H1 (cell line): ENCODE measurements around the gene PLPPR4.

ENCODE experiments used
- CEBPB ChIP-seq: IDR thresholded peaks from 2 replicates; pipeline ENCODE4 v1.6.1; 2012; ENCODE audit warnings: low read depth, low read length
- CREB1 ChIP-seq: IDR thresholded peaks from 2 replicates; pipeline ENCODE4 v1.6.1; 2012; ENCODE audit warnings: inconsistent platforms
- CTCF ChIP-seq, 3 experiments: IDR thresholded peaks; 1 replicate in 2 of 3; 2 replicates in 1 of 3; pipeline versions ENCODE4 v1.5.1 to v1.6.1; 2011; ENCODE audit warnings: low read length in 3 of 3, mild to moderate bottlenecking in 3 of 3, inconsistent platforms in 2 of 3, low read depth in 1 of 3, moderate library complexity in 1 of 3; ENCODE audit not compliant: insufficient read depth in 1 of 3; ENCODE audit errors: control extremely low read depth in 1 of 3
- EGR1 ChIP-seq: IDR thresholded peaks from 2 replicates; pipeline ENCODE4 v1.6.1; 2011; ENCODE audit warnings: low read depth, low read length, borderline replicate concordance
- JUN ChIP-seq: IDR thresholded peaks from 2 replicates; pipeline ENCODE4 v1.6.1; 2011; ENCODE audit warnings: low read depth, mild to moderate bottlenecking, improper control_type of control experiment, low read length
- KDM1A ChIP-seq: fragments of 200-600, 300-600 bp; sonication (generic); IDR thresholded peaks from 2 replicates; pipeline ENCODE4 v1.7.1; 2016; ENCODE audit warnings: mild to moderate bottlenecking, low read length, borderline replicate concordance
- POLR2A ChIP-seq, 2 experiments: IDR thresholded peaks; 1 replicate in 1 of 2; 2 replicates in 1 of 2; pipeline ENCODE4 v1.6.1; 2011; ENCODE audit warnings: low read depth in 2 of 2, low read length in 2 of 2, mild to moderate bottlenecking in 2 of 2; ENCODE audit errors: control extremely low read depth in 1 of 2
- POLR2AphosphoS5 ChIP-seq: IDR thresholded peaks from 2 replicates; pipeline ENCODE4 v1.6.1; 2011; ENCODE audit warnings: low read depth, low read length
- RFX5 ChIP-seq: IDR thresholded peaks from 2 replicates; pipeline ENCODE4 v1.6.1; 2011; ENCODE audit warnings: low read depth, low read length, improper control_type of control experiment, borderline replicate concordance
- RXRA ChIP-seq: IDR thresholded peaks from 2 replicates; pipeline ENCODE4 v1.6.1; 2011; ENCODE audit warnings: low read depth, mild to moderate bottlenecking, low read length, moderate library complexity; ENCODE audit not compliant: insufficient read depth
- TAF1 ChIP-seq: IDR thresholded peaks from 2 replicates; pipeline ENCODE4 v1.6.1; 2011; ENCODE audit warnings: mild to moderate bottlenecking, low read depth, low read length
- TBP ChIP-seq: IDR thresholded peaks from 2 replicates; pipeline ENCODE4 v1.6.1; 2011; ENCODE audit warnings: low read depth, low read length, improper control_type of control experiment
- ZNF274 ChIP-seq: IDR thresholded peaks from 2 replicates; pipeline ENCODE4 v1.7.0; 2012; ENCODE audit warnings: low read length, borderline replicate concordance; ENCODE audit errors: extremely low read depth
- TF ChIP-seq, protein P1 (sequence below): IDR thresholded peaks from 2 replicates; pipeline ENCODE4 v1.6.1; 2011; ENCODE audit warnings: low read length, improper control_type of control experiment

GRCh38 chr1:99252630-99253029 is 11.7 kb upstream of the PLPPR4 start:
- TF ChIP-seq CTCF (IDR thresholded peaks at IDR 0.05; ENCODE audit: control extremely low read depth in 1 of 3, insufficient read depth in 1 of 3, low read depth in 1 of 3, low read length in 3 of 3) (no peak), POLR2AphosphoS5 (no peak), RXRA (no peak), POLR2A (IDR thresholded peaks at IDR 0.05; ENCODE audit: control extremely low read depth in 1 of 2, low read depth in 2 of 2, low read length in 2 of 2) (no peak), KDM1A (no peak), RFX5 (no peak), EGR1 (no peak), ZNF274 (no peak), CREB1 (no peak), TAF1 (no peak), TBP (no peak), CEBPB (no peak), JUN (no peak)
- TF ChIP-seq, protein P1, sequence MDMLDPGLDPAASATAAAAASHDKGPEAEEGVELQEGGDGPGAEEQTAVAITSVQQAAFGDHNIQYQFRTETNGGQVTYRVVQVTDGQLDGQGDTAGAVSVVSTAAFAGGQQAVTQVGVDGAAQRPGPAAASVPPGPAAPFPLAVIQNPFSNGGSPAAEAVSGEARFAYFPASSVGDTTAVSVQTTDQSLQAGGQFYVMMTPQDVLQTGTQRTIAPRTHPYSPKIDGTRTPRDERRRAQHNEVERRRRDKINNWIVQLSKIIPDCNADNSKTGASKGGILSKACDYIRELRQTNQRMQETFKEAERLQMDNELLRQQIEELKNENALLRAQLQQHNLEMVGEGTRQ: no peak
